Breast epithelium (tissue), 4 donors: Measurements from ENCODE around the gene NTN4. TPM values are rescaled to one million over a fixed set of nuclear protein-coding genes. Genes with fewer than 3 reads are reported as not detected.
"Not testable (repeated sequence)": the region's sequence is repeated elsewhere in the genome, so short reads cannot be mapped to it uniquely, and the experiment has no call there.

Experiments used
- DNase-seq, 2 donors: peaks; one replicate each; pipeline ENCODE4 v3.0.0-alpha.2; 2019; ENCODE audit warnings: low spot score in 2 of 2
- H3K27ac ChIP-seq, 2 donors: fragments of 200-600 bp; sonication (generic) in 1 of 2; one replicate each; pipeline ENCODE4 v1.5.1; 2016 to 2019; ENCODE audit warnings: mild to moderate bottlenecking in 1 of 2
- H3K27me3 ChIP-seq, 2 donors: fragments of 200-600 bp; sonication (generic) in 1 of 2; one replicate each; pipeline versions ENCODE4 v1.5.1 to v1.6.0; 2017 to 2019; ENCODE audit warnings: control low read depth in 1 of 2, mild to moderate bottlenecking in 1 of 2
- H3K36me3 ChIP-seq: fragments of 200-600 bp; one replicate; pipeline ENCODE4 v1.5.1; 2019
- H3K4me1 ChIP-seq, 2 donors: fragments of 200-600 bp; sonication (generic); one replicate each; pipeline ENCODE4 v1.5.1; 2016 to 2019; ENCODE audit warnings: control low read depth in 1 of 2
- H3K4me3 ChIP-seq, 3 donors: fragments of 200-600 bp; sonication (generic); 1 replicate in 2 of 3; 2 replicates in 1 of 3; pipeline ENCODE4 v1.5.1; 2016 to 2019; ENCODE audit warnings: mild to moderate bottlenecking in 3 of 3, moderate library complexity in 2 of 3
- H3K9me3 ChIP-seq, 2 donors: fragments of 200-600 bp; sonication (generic) in 1 of 2; one replicate each; pipeline ENCODE4 v1.5.1; 2016 to 2019; ENCODE audit warnings: control low read depth in 1 of 2
- CTCF ChIP-seq, 3 donors: fragments of 450-650 bp; IDR thresholded peaks; one replicate each; pipeline ENCODE4 v1.5.1; 2016 to 2017; ENCODE audit warnings: antibody characterized with exemption in 3 of 3, mild to moderate bottlenecking in 3 of 3, moderate library complexity in 3 of 3
- POLR2A ChIP-seq: fragments of 450-650 bp; IDR thresholded peaks from one replicate; pipeline ENCODE4 v1.6.1; 2016; ENCODE audit warnings: antibody characterized with exemption, mild to moderate bottlenecking, moderate library complexity
- POLR2AphosphoS5 ChIP-seq, 3 donors: sonication (generic); formaldehyde crosslinking; IDR thresholded peaks; one replicate each; pipeline ENCODE4 v1.6.1; 2017; ENCODE audit warnings: antibody characterized with exemption in 3 of 3
- intact Hi-C: fragments of 100-400 bp; cut with DNase I; formaldehyde crosslinking; loops from one replicate; pipeline ENCODE4 v1.15.1; 2023; ENCODE audit warnings: low total_unique reads
- total RNA-seq, 3 donors: library from RNA; depleted of rRNA; stranded (reverse); fragments of >200 nt; gene quantifications; one replicate each; pipeline ENCODE4 v1.1.0, GENCODE V29; 2016

Gene NTN4
- total RNA-seq, 3 donors from 2014 or later = 27.4 to 188 (median 110) TPM

GRCh38 chr12:95690861-95691635 lies 99.5 kb downstream of the NTN4 start:
- H3K36me3 ChIP-seq = no peaks in the 10 kb centered on the region
- H3K9me3 ChIP-seq = no peaks in the 10 kb centered on the region

GRCh38 chr12:95687937-95688336 lies 102.6 kb downstream of the NTN4 start:
- no peak for DNase-seq
- no peak overlapping the region for H3K4me3 ChIP-seq
- H3K27ac ChIP-seq = peak overlapping the region in 1 of 2 donors; percentile 3
- H3K36me3 ChIP-seq = no peaks in the 10 kb centered on the region
- TF ChIP-seq POLR2A (no peak), CTCF (IDR thresholded peaks at IDR 0.05) (no peak), POLR2AphosphoS5 (IDR thresholded peaks at IDR 0.05) (no peak)
- H3K4me1 ChIP-seq = no peaks in the 10 kb centered on the region
- no peaks in the 10 kb centered on the region for H3K27me3 ChIP-seq
- intact Hi-C loops = no loop called here
- no peaks in the 10 kb centered on the region for H3K9me3 ChIP-seq

More at GRCh38 chr12:95690861-95691635, 99.5 kb downstream of the NTN4 start:
- intact Hi-C loops = no loop called here
- Histone ChIP-seq H3K27me3 (no peaks in the 10 kb centered on the region), H3K27ac (no peak overlapping the region), H3K4me1 (no peaks in the 10 kb centered on the region), H3K4me3 (no peak overlapping the region)
- no peak for DNase-seq
- TF ChIP-seq POLR2A (no peak), POLR2AphosphoS5 (IDR thresholded peaks at IDR 0.05) (no peak), CTCF (IDR thresholded peaks at IDR 0.05) (no peak)

- H3K36me3 ChIP-seq = no peaks in the 10 kb centered on the region
- H3K27me3 ChIP-seq = no peaks in the 10 kb centered on the region
- no peaks in the 10 kb centered on the region for H3K4me1 ChIP-seq
- H3K27ac ChIP-seq = no peak overlapping the region
- TF ChIP-seq POLR2AphosphoS5 (IDR thresholded peaks at IDR 0.05) (no peak), POLR2A (no peak)
- intact Hi-C loops = no loop called here
- DNase-seq = no peak
- H3K9me3 ChIP-seq = no peaks in the 10 kb centered on the region
- H3K4me3 ChIP-seq = no peak overlapping the region
Observed at GRCh38 chr12:95683418-95683817, 107.1 kb downstream of the NTN4 start.

GRCh38 chr12:95681210-95681765 lies 109.3 kb downstream of the NTN4 start:
- Histone ChIP-seq H3K27ac (no peak overlapping the region), H3K9me3 (no peaks in the 10 kb centered on the region), H3K4me1 (no peaks in the 10 kb centered on the region), H3K27me3 (no peaks in the 10 kb centered on the region), H3K4me3 (no peak overlapping the region), H3K36me3 (no peaks in the 10 kb centered on the region)
- no peak for DNase-seq
- no peak for TF ChIP-seq POLR2A
- no peak for TF ChIP-seq POLR2AphosphoS5 (IDR thresholded peaks at IDR 0.05)
- TF ChIP-seq CTCF (IDR thresholded peaks at IDR 0.05) = no peak
- intact Hi-C loops = no loop called here

- H3K4me1 ChIP-seq = no peaks in the 10 kb centered on the region
- H3K27ac ChIP-seq = no peak overlapping the region
- no peak for DNase-seq
- no peak overlapping the region for H3K4me3 ChIP-seq
- no peaks in the 10 kb centered on the region for H3K27me3 ChIP-seq
- intact Hi-C loops = no loop called here
- H3K9me3 ChIP-seq = no peaks in the 10 kb centered on the region
- TF ChIP-seq POLR2A (no peak), POLR2AphosphoS5 (IDR thresholded peaks at IDR 0.05) (no peak), CTCF (IDR thresholded peaks at IDR 0.05) (no peak)
- no peaks in the 10 kb centered on the region for H3K36me3 ChIP-seq
Observed at GRCh38 chr12:95678684-95679083, 111.9 kb downstream of the NTN4 start.

- H3K4me1 ChIP-seq, DNase-seq, H3K27ac ChIP-seq, H3K36me3 ChIP-seq, intact Hi-C loops, H3K9me3 ChIP-seq, H3K4me3 ChIP-seq, H3K27me3 ChIP-seq: not testable (repeated sequence)
Observed at GRCh38 chr12:95677782-95678181, 112.8 kb downstream of the NTN4 start.
